NCI-H446 (cell line): ENCODE measurements around the gene FZR1.
"Not testable (repeated sequence)": the region's sequence is repeated elsewhere in the genome, so short reads cannot be mapped to it uniquely, and the experiment has no call there.

Experiments used
- DNase-seq, 2 experiments: peaks; one replicate each; lab custom pipeline; 2025; lab: John Stamatoyannopoulos, UW

Gene FZR1

GRCh38 chr19:3547301-3547731 is 41.2 kb downstream of the FZR1 start:
- peak in 1 of 2 experiments; percentile 33 for DNase-seq

GRCh38 chr19:3547767-3548282 is 41.7 kb downstream of the FZR1 start:
- no peak for DNase-seq

GRCh38 chr19:3548606-3549005 is 42.5 kb downstream of the FZR1 start:
- no peak for DNase-seq

- DNase-seq, result no peak
Observed at GRCh38 chr19:3549816-3550215, 43.7 kb downstream of the FZR1 start.

GRCh38 chr19:3550947-3551791 is 45.1 kb downstream of the FZR1 start:
- no peak for DNase-seq

- no peak for DNase-seq
Observed at GRCh38 chr19:3551792-3552095, 45.6 kb downstream of the FZR1 start.

- no peak for DNase-seq
Observed at GRCh38 chr19:3554254-3555083, 48.4 kb downstream of the FZR1 start.

GRCh38 chr19:3555653-3556422 is 49.7 kb downstream of the FZR1 start:
- DNase-seq, result no peak

- DNase-seq, result no peak
Observed at GRCh38 chr19:3556423-3556977, 50.4 kb downstream of the FZR1 start.

- DNase-seq, result no peak
Observed at GRCh38 chr19:3556978-3557460, 50.9 kb downstream of the FZR1 start.

GRCh38 chr19:3557461-3558248 is 51.5 kb downstream of the FZR1 start, which contains the start of gene MFSD12:
TSS of gene MFSD12 (minus strand) at chr19:3557586. CDS start at chr19:3557403, 183 bp downstream.
- DNase-seq, result peak; percentile 82 to 95

GRCh38 chr19:3563709-3564524 is 57.8 kb downstream of the FZR1 start:
- no peak for DNase-seq

GRCh38 chr19:3565139-3565538 is 59.0 kb downstream of the FZR1 start:
- no peak for DNase-seq

- DNase-seq, result not testable (repeated sequence)
Observed at GRCh38 chr19:3570042-3570441, 63.9 kb downstream of the FZR1 start.

- no peak for DNase-seq
Observed at GRCh38 chr19:3570606-3571011, 64.5 kb downstream of the FZR1 start.

- peak; percentile 98 to 100 for DNase-seq
Observed at GRCh38 chr19:3572132-3572854, 66.2 kb downstream of the FZR1 start.

GRCh38 chr19:3572855-3573161 is 66.7 kb downstream of the FZR1 start, which contains the start of gene HMG20B:
TSS of gene HMG20B (plus strand) at chr19:3572944. CDS start at chr19:3573310, 366 bp downstream.
- DNase-seq, result no peak

- DNase-seq, result peak in 1 of 2 experiments; percentile 49
Observed at GRCh38 chr19:3573162-3573857, 67.2 kb downstream of the FZR1 start.
